Lower leg skin (tissue), 4 donors: Measurements from ENCODE around the gene PPP1R11. TPM values are rescaled to one million over a fixed set of nuclear protein-coding genes. Genes with fewer than 3 reads are reported as not detected.

ENCODE experiments used
- DNase-seq, 2 donors: peaks; one replicate each; pipeline ENCODE4 v3.0.0-alpha.2; 2019; ENCODE audit warnings: low spot score in 2 of 2
- H3K4me3 ChIP-seq: fragments of 200-600 bp; sonication (generic); 2 replicates; pipeline ENCODE4 v1.5.1; 2017; ENCODE audit warnings: mild to moderate bottlenecking, low read depth; ENCODE audit not compliant: poor library complexity, severe bottlenecking
- POLR2A ChIP-seq, 2 donors: fragments of 450-650 bp; IDR thresholded peaks; one replicate each; pipeline ENCODE4 v1.6.1; 2016 to 2017; ENCODE audit warnings: antibody characterized with exemption in 2 of 2, mild to moderate bottlenecking in 1 of 2, moderate library complexity in 1 of 2
- WGBS, 2 donors: methylation state at CpG; one replicate each; pipeline ENCODE4 v1.1.5; 2018; 5-methylcytosine and 5-hydroxymethylcytosine counted together
- intact Hi-C: fragments of 100-400 bp; cut with DNase I; formaldehyde crosslinking; loops from one replicate; pipeline ENCODE4 v1.15.0; 2023; ENCODE audit warnings: low total_unique reads
- total RNA-seq, 4 donors: library from RNA; depleted of rRNA; stranded (reverse); fragments of >200 nt; gene quantifications; one replicate each; pipeline ENCODE4 v1.1.0, GENCODE V29; 2016
- TF ChIP-seq, protein P1 (sequence below), 3 donors: fragments of 450-650 bp; IDR thresholded peaks; one replicate each; pipeline ENCODE4 v1.5.1; 2016; ENCODE audit warnings: antibody characterized with exemption in 3 of 3, mild to moderate bottlenecking in 3 of 3, moderate library complexity in 2 of 3

Gene PPP1R11
- total RNA-seq, 4 donors from 2014 or later, result 32.2 to 38.2 (median 36.6) TPM

- H3K4me3 ChIP-seq, result no peak overlapping the region
- DNase-seq, result no peak
- WGBS, 2 donors, result 50 to 51% methylated on average over 4 of the region's 4 CpGs
- no peak for TF ChIP-seq POLR2A (IDR thresholded peaks at IDR 0.05)
- TF ChIP-seq, protein P1, sequence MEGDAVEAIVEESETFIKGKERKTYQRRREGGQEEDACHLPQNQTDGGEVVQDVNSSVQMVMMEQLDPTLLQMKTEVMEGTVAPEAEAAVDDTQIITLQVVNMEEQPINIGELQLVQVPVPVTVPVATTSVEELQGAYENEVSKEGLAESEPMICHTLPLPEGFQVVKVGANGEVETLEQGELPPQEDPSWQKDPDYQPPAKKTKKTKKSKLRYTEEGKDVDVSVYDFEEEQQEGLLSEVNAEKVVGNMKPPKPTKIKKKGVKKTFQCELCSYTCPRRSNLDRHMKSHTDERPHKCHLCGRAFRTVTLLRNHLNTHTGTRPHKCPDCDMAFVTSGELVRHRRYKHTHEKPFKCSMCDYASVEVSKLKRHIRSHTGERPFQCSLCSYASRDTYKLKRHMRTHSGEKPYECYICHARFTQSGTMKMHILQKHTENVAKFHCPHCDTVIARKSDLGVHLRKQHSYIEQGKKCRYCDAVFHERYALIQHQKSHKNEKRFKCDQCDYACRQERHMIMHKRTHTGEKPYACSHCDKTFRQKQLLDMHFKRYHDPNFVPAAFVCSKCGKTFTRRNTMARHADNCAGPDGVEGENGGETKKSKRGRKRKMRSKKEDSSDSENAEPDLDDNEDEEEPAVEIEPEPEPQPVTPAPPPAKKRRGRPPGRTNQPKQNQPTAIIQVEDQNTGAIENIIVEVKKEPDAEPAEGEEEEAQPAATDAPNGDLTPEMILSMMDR (IDR thresholded peaks at IDR 0.05), result no peak
- intact Hi-C loops, result no loop called here
Measured at GRCh38 chr6:30077218-30077617, 10.2 kb downstream of the PPP1R11 start.

- TF ChIP-seq POLR2A (IDR thresholded peaks at IDR 0.05), result no peak
- TF ChIP-seq, protein P1 (IDR thresholded peaks at IDR 0.05), result no peak
- no peak for DNase-seq
- WGBS, 2 donors, result 57 to 61% methylated on average over 5 of the region's 5 CpGs
- intact Hi-C loops, result no loop called here
- no peak overlapping the region for H3K4me3 ChIP-seq
Measured at GRCh38 chr6:30087876-30088275, 20.9 kb downstream of the PPP1R11 start.

GRCh38 chr6:30091577-30092381, 24.8 kb downstream of the PPP1R11 start:
- TF ChIP-seq, protein P1 (IDR thresholded peaks at IDR 0.05), result no peak
- TF ChIP-seq POLR2A (IDR thresholded peaks at IDR 0.05), result no peak
- DNase-seq, result no peak
- intact Hi-C loops, result no loop called here
- no peak overlapping the region for H3K4me3 ChIP-seq
- 30 to 43% methylated on average over 11 of the region's 11 CpGs for WGBS, 2 donors

DNA sequence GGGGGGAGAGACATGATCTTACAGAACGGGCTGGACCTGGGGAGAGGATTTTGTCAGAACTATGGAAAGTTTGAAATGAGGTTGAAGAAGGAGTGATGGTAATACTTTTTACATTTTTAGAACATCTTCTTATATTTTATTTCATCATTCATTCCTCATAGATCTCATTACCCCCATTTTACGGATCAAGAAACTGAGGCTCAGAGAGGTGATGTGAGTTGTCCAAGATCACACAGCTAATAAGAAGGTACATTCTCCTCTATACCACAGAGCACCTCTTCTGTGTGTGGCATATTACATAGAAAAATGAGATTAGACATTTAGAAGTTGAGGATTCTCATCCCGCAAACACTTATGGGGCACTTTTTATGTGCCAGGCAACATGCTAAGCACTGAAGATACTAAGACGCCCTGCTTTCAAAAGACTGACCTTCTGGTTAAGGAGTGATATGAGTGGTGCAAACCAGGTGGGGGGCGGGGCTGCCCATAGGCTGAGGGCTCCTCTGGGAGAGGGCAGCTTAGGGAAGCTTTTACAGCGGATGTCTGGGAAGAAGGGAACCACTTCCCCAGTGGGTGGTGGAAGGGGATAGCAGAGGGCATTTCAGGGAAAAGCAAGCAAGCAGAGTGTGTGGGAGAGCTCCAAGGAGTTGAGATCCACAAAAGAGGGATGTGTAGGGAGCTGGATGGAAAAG, 26.0 kb downstream of the PPP1R11 start:
- DNase-seq, result no peak
- TF ChIP-seq POLR2A (IDR thresholded peaks at IDR 0.05), result no peak
- TF ChIP-seq, protein P1 (IDR thresholded peaks at IDR 0.05), result no peak
- intact Hi-C loops, result no loop called here
- no peak overlapping the region for H3K4me3 ChIP-seq
- 81 to 85% methylated on average over 6 of the region's 6 CpGs for WGBS, 2 donors

- intact Hi-C loops, result no loop called here
- no peak for DNase-seq
- WGBS, 2 donors, result 73 to 83% methylated on average over 4 of the region's 5 CpGs
- H3K4me3 ChIP-seq, result no peak overlapping the region
- TF ChIP-seq, protein P1 (IDR thresholded peaks at IDR 0.05), result no peak
- TF ChIP-seq POLR2A (IDR thresholded peaks at IDR 0.05), result no peak
Measured at GRCh38 chr6:30093951-30094661, 27.1 kb downstream of the PPP1R11 start.
